H1 (cell line): ENCODE data around the gene PSPH. TPM values are rescaled to one million over a fixed set of nuclear protein-coding genes. Genes with fewer than 3 reads are reported as not detected.
A peak's percentile ranks its signal among the peaks of the same experiment; 100 is the strongest.

Experiments
- CTCF ChIA-PET: fragments of 300-600 bp; sonication (Branson Sonifier 250); formaldehyde crosslinking; loops from one replicate; lab custom pipeline; 2021; ENCODE audit not compliant: partially characterized antibody; lab: Charles Lee
- POLR2A ChIA-PET: fragments of 300-600 bp; sonication (Branson Sonifier 250); formaldehyde crosslinking; loops from one replicate; lab custom pipeline; 2021; ENCODE audit warnings: inconsistent platforms; ENCODE audit not compliant: partially characterized antibody; lab: Charles Lee
- DNase-seq, 2 experiments: peaks; one replicate each; pipeline versions ENCODE4 v3.0.0 to v3.0.0-alpha.2; 2010 to 2022; ENCODE audit warnings: low spot score in 2 of 2, low read depth in 1 of 2, mixed read lengths in 1 of 2
- FAIRE-seq: peaks from 2 replicates; lab custom pipeline; 2011; peaks lifted over from hg19 to GRCh38; lab: Jason Lieb, UNC
- H2AFZ ChIP-seq: 2 replicates; pipeline ENCODE4 v1.8.1; 2012; ENCODE audit warnings: low read length, inconsistent platforms
- H2AK5ac ChIP-seq: 2 replicates; pipeline ENCODE4 v1.6.1; 2013; ENCODE audit warnings: low read depth, low read length
- H2BK120ac ChIP-seq: replicated peaks from 2 replicates; pipeline ENCODE3; 2013; ENCODE audit warnings: low read depth, low read length, inconsistent platforms
- H2BK12ac ChIP-seq: 2 replicates; pipeline ENCODE4 v1.6.1; 2013; ENCODE audit warnings: low read depth, low read length
- H2BK15ac ChIP-seq: 2 replicates; pipeline ENCODE4 v1.6.1; 2013; ENCODE audit warnings: low read length
- H2BK20ac ChIP-seq: 2 replicates; pipeline ENCODE4 v1.6.1; 2013; ENCODE audit warnings: low read length
- H2BK5ac ChIP-seq: 2 replicates; pipeline ENCODE4 v1.6.1; 2013; ENCODE audit warnings: low read depth, low read length
- H3K14ac ChIP-seq: 2 replicates; pipeline ENCODE4 v1.6.1; 2013; ENCODE audit warnings: inconsistent platforms; ENCODE audit not compliant: insufficient read length
- H3K18ac ChIP-seq: 2 replicates; pipeline ENCODE4 v1.6.1; 2013; ENCODE audit warnings: low read length; ENCODE audit errors: extremely low read depth
- H3K23ac ChIP-seq: 2 replicates; pipeline ENCODE4 v1.6.1; 2013; ENCODE audit warnings: inconsistent platforms; ENCODE audit not compliant: insufficient read length
- H3K23me2 ChIP-seq: 2 replicates; pipeline ENCODE4 v1.6.1; 2013; ENCODE audit warnings: low read depth, low read length
- H3K27ac ChIP-seq: 2 replicates; pipeline ENCODE4 v1.6.1; 2011; ENCODE audit warnings: low read depth, low read length, inconsistent platforms
- H3K27me3 ChIP-seq, 4 experiments: replicated peaks in 1 of 4; 1 replicate in 1 of 4; 2 replicates in 3 of 4; pipeline versions ENCODE4 v1.6.1 to v1.8.1; 2011 to 2013; ENCODE audit warnings: low read length in 3 of 4, mild to moderate bottlenecking in 3 of 4, inconsistent platforms in 2 of 4, mixed read lengths in 2 of 4, moderate library complexity in 1 of 4; ENCODE audit not compliant: control insufficient read depth in 3 of 4, insufficient read depth in 3 of 4; ENCODE audit errors: extremely low read depth in 1 of 4
- H3K36me3 ChIP-seq, 4 experiments: 2 replicates each; pipeline versions ENCODE4 v1.6.1 to v1.8.1; 2011 to 2013; ENCODE audit warnings: mild to moderate bottlenecking in 4 of 4, low read length in 3 of 4, moderate library complexity in 2 of 4, control low read depth in 1 of 4, inconsistent platforms in 1 of 4; ENCODE audit not compliant: insufficient read depth in 4 of 4, control insufficient read depth in 2 of 4
- H3K4ac ChIP-seq: replicated peaks from 2 replicates; pipeline ENCODE3; 2013; ENCODE audit warnings: low read length, low read depth, mixed read lengths, inconsistent platforms; ENCODE audit not compliant: insufficient read length
- H3K4me1 ChIP-seq, 4 experiments: replicated peaks in 1 of 4; 1 replicate in 1 of 4; 2 replicates in 3 of 4; pipeline versions ENCODE4 v1.6.1 to v1.8.1; 2011 to 2013; ENCODE audit warnings: low read length in 3 of 4, inconsistent platforms in 2 of 4, mixed read lengths in 1 of 4; ENCODE audit not compliant: insufficient read depth in 4 of 4, control insufficient read depth in 3 of 4
- H3K4me2 ChIP-seq, 2 experiments: 2 replicates each; pipeline versions ENCODE4 v1.6.1 to v1.8.1; 2011 to 2013; ENCODE audit warnings: low read depth in 2 of 2, low read length in 2 of 2, control low read depth in 1 of 2, inconsistent platforms in 1 of 2, mild to moderate bottlenecking in 1 of 2; ENCODE audit not compliant: insufficient read depth in 1 of 2
- H3K4me3 ChIP-seq, 4 experiments: fragments of 200-600, 300-600 bp in 1 of 4; sonication (generic), shearing (Covaris generic), sonication (Bioruptor Twin) in 1 of 4; 2 replicates each; pipeline versions ENCODE4 v1.5.1 to v1.8.1; 2011 to 2016; ENCODE audit warnings: low read length in 4 of 4, low read depth in 3 of 4, control low read depth in 2 of 4, inconsistent platforms in 2 of 4, mild to moderate bottlenecking in 2 of 4, mixed read lengths in 1 of 4, moderate library complexity in 1 of 4; ENCODE audit not compliant: insufficient read depth in 2 of 4; ENCODE audit errors: extremely low read depth in 1 of 4
- H3K56ac ChIP-seq: replicated peaks from 2 replicates; pipeline ENCODE3; 2013; ENCODE audit warnings: low read depth, mild to moderate bottlenecking, mixed read lengths, low read length, inconsistent platforms; ENCODE audit not compliant: insufficient read length
- H3K79me1 ChIP-seq: 2 replicates; pipeline ENCODE4 v1.6.1; 2013; ENCODE audit warnings: low read depth, low read length, control low read depth
- H3K79me2 ChIP-seq, 2 experiments: 2 replicates each; pipeline versions ENCODE4 v1.6.1 to v1.8.1; 2012 to 2013; ENCODE audit warnings: low read length in 2 of 2, mild to moderate bottlenecking in 2 of 2, inconsistent platforms in 1 of 2; ENCODE audit not compliant: insufficient read depth in 2 of 2, control insufficient read depth in 1 of 2
- H3K9ac ChIP-seq, 4 experiments: replicated peaks in 1 of 4; 1 replicate in 1 of 4; 2 replicates in 3 of 4; pipeline versions ENCODE4 v1.6.1 to v1.8.1; 2011 to 2013; ENCODE audit warnings: low read depth in 3 of 4, low read length in 3 of 4, control low read depth in 2 of 4, mild to moderate bottlenecking in 2 of 4, moderate library complexity in 2 of 4, inconsistent platforms in 1 of 4; ENCODE audit errors: extremely low read depth in 1 of 4
- H3K9me3 ChIP-seq, 2 experiments: 2 replicates each; pipeline versions ENCODE4 v1.6.1 to v1.8.1; 2012 to 2013; ENCODE audit warnings: mild to moderate bottlenecking in 2 of 2, moderate library complexity in 2 of 2, control low read depth in 1 of 2, inconsistent platforms in 1 of 2, low read depth in 1 of 2, low read length in 1 of 2, mixed read lengths in 1 of 2; ENCODE audit not compliant: insufficient read depth in 2 of 2
- H4K20me1 ChIP-seq, 2 experiments: replicated peaks in 1 of 2; 2 replicates each; pipeline versions ENCODE3 to v1.8.1; 2011 to 2013; ENCODE audit warnings: inconsistent platforms in 2 of 2, low read length in 2 of 2, mild to moderate bottlenecking in 1 of 2; ENCODE audit not compliant: insufficient read depth in 2 of 2, control insufficient read depth in 1 of 2
- H4K5ac ChIP-seq: 2 replicates; pipeline ENCODE4 v1.6.1; 2013; ENCODE audit warnings: low read length, low read depth, mixed read lengths, inconsistent platforms; ENCODE audit not compliant: insufficient read length
- H4K8ac ChIP-seq: 2 replicates; pipeline ENCODE4 v1.8.0; 2013; ENCODE audit warnings: mild to moderate bottlenecking, moderate library complexity, low read length, inconsistent platforms; ENCODE audit not compliant: insufficient read depth; ENCODE audit errors: extremely low read depth
- H4K91ac ChIP-seq: replicated peaks from 2 replicates; pipeline ENCODE3; 2013; ENCODE audit warnings: low read length, mixed read lengths, inconsistent platforms; ENCODE audit not compliant: insufficient read length
- BACH1 ChIP-seq: IDR thresholded peaks from 2 replicates; pipeline ENCODE4 v1.6.1; 2012; ENCODE audit warnings: low read length, improper control_type of control experiment
- JUND ChIP-seq: IDR thresholded peaks from 2 replicates; pipeline ENCODE4 v1.6.1; 2011; ENCODE audit warnings: mild to moderate bottlenecking, improper control_type of control experiment, low read length
- ZNF274 ChIP-seq: IDR thresholded peaks from 2 replicates; pipeline ENCODE4 v1.7.0; 2012; ENCODE audit warnings: low read length, borderline replicate concordance; ENCODE audit errors: extremely low read depth
- WGBS, 2 experiments: shearing (Covaris generic) in 1 of 2; methylation state at CpG; one replicate each; pipeline versions ENCODE4 v1.1.6 to v1.1.7; 2013 to 2015; ENCODE audit warnings: low lambda C conversion rate in 2 of 2, mixed read lengths in 2 of 2, inconsistent platforms in 1 of 2, low coverage in 1 of 2, missing lambda C conversion rate in 1 of 2; ENCODE audit not compliant: insufficient replicate concordance in 2 of 2, insufficient coverage in 1 of 2, insufficient read length in 1 of 2; ENCODE audit errors: extremely low coverage in 1 of 2, missing lambda C conversion rate in 1 of 2; 5-methylcytosine and 5-hydroxymethylcytosine counted together
- polyA plus RNA-seq, 7 experiments: library from polyadenylated mRNA; depleted of rRNA in 3 of 7; stranded (reverse) in 5 of 7; unstranded in 2 of 7; fragments of >200 nt in 5 of 7; fragments of 200-250 nt in 2 of 7; gene quantifications; 1 replicate in 5 of 7; 2 replicates in 1 of 7; 4 replicates in 1 of 7; pipeline versions ENCODE4 v1.2.1 to v1.2.3, GENCODE V29; 2011 to 2013; ENCODE audit warnings: missing spikeins in 2 of 7, mixed read lengths in 2 of 7
- total RNA-seq: library from RNA; stranded (reverse); fragmentation: NEBNext Ultra II Directional; extraction: Animal tissue kit (Norgen Biotek cat#: 25700); gene quantifications from 2 replicates; pipeline ENCODE4 v1.2.1, GENCODE V29; 2021

Gene PSPH
- total and polyA plus RNA-seq, 2 of the 8 experiments (the other 6 are each of a cell fraction or from before 2014, with no cell fraction given): 31.0 to 64.8 TPM

GRCh38 chr7:55965805-55966421 is 85.3 kb downstream of the PSPH start:
- Histone ChIP-seq H3K27me3 (peaks cover 1 to 13% (median 7%) of the 10 kb centered on the region in 4 experiments; a peak in 5 of 7 replicates), H3K27ac (no peak overlapping the region), H3K79me2 (peaks cover 3 to 24% of the 10 kb centered on the region in 2 experiments; a peak in 3 of 4 replicates)

More at GRCh38 chr7:55965805-55966421, 85.3 kb downstream of the PSPH start:
- TF ChIP-seq JUND (no peak), BACH1 (no peak), ZNF274 (no peak)
- H3K23me2 ChIP-seq: no peaks in the 10 kb centered on the region
- no peak overlapping the region for H2BK15ac ChIP-seq
- no peak overlapping the region for H3K9ac ChIP-seq
- no peak overlapping the region for H4K8ac ChIP-seq
- CTCF ChIA-PET: interaction anchor here (1.0 to 2.6 kb wide), 2 partner anchors 34 to 107 kb away, joined by 4 to 11 read pairs; no protein-coding TSS in a partner anchor
- no peak overlapping the region for H3K56ac ChIP-seq
- no peak overlapping the region for H4K5ac ChIP-seq
- H3K18ac ChIP-seq: no peak overlapping the region
- H3K14ac ChIP-seq: no peak overlapping the region
- H2AK5ac ChIP-seq: no peak overlapping the region
- FAIRE-seq (no peak), DNase-seq (no peak)
- H2BK5ac ChIP-seq: no peak overlapping the region
- no peak overlapping the region for H2BK120ac ChIP-seq
- H3K4me2 ChIP-seq: peak overlapping the region; percentile 72 to 75
- no peak overlapping the region for H3K23ac ChIP-seq
- peaks cover 9% of the 10 kb centered on the region for H3K79me1 ChIP-seq
- H2BK12ac ChIP-seq: no peak overlapping the region
- H2BK20ac ChIP-seq: no peak overlapping the region
- no peak overlapping the region for H3K4ac ChIP-seq
- H3K9me3 ChIP-seq: no peaks in the 10 kb centered on the region
- peak overlapping the region; percentile 74 for H4K91ac ChIP-seq
- POLR2A ChIA-PET: interaction anchor here (0.6 to 2.3 kb wide), 12 partner anchors 10 to 194 kb away, joined by 3 to 23 read pairs (median 3); no protein-coding TSS in a partner anchor
- peaks cover 0 to 4% (median 1%) of the 10 kb centered on the region in 4 experiments; a peak in 2 of 7 replicates for H3K4me1 ChIP-seq
- no peaks in the 10 kb centered on the region for H3K36me3 ChIP-seq
- peaks cover 2 to 7% of the 10 kb centered on the region in 2 experiments for H4K20me1 ChIP-seq
- 89% methylated on average over 13 of the region's 13 CpGs; no CpG with 5 or more reads in 1 of the 2 experiments for WGBS, 2 experiments
- no peak overlapping the region for H2AFZ ChIP-seq
- peak overlapping the region in 1 of 4 experiments; percentile 99; a peak in 2 of 8 replicates for H3K4me3 ChIP-seq
